GM12878 (cell line): Measurements from ENCODE around the gene LMAN1L. TPM values are rescaled to one million over a fixed set of nuclear protein-coding genes. Genes with fewer than 3 reads are reported as not detected.
A peak's percentile ranks its signal among the peaks of the same experiment; 100 is the strongest.

Experiments
- ATAC-seq: fragments of 200-7000 bp; cut with Tn5 transposase; 3 replicates; pipeline ENCODE4 v1.9.1; 2020; ENCODE audit warnings: mild to moderate bottlenecking, moderate library complexity
- BruUV-seq: library from RNA; stranded (reverse); fragments of 400-500 nt; replicated peaks from 2 replicates; lab custom pipeline; 2021; lab: Mats Ljungman, UMichigan
- CTCF ChIA-PET: fragments of 300-600 bp; sonication (Branson Sonifier 250); formaldehyde crosslinking; extraction: SDS; loops from one replicate; lab custom pipeline; 2021; ENCODE audit warnings: inconsistent platforms; lab: Yijun Ruan, JAX
- POLR2A ChIA-PET: fragments of 350-600 bp; formaldehyde crosslinking; extraction: SDS; loops from one replicate; lab custom pipeline; 2021; ENCODE audit warnings: inconsistent platforms; lab: Charles Lee
- RAD21 ChIA-PET: fragments of 300-600 bp; sonication (Branson Sonifier 250); formaldehyde crosslinking; loops from one replicate; lab custom pipeline; 2023; ENCODE audit warnings: antibody characterized with exemption; ENCODE audit not compliant: unreplicated experiment; lab: Charles Lee
- SMC1A ChIA-PET: fragments of 300-600 bp; sonication (Branson Sonifier 250); formaldehyde crosslinking; loops from one replicate; lab custom pipeline; 2023; ENCODE audit not compliant: unreplicated experiment, uncharacterized antibody; lab: Charles Lee
- DNase-seq: peaks from one replicate; pipeline ENCODE4 v3.0.0-alpha.2; 2011; ENCODE audit warnings: low read depth, low spot score
- FAIRE-seq: peaks from 3 replicates; lab custom pipeline; 2011; peaks lifted over from hg19 to GRCh38; lab: Jason Lieb, UNC
- H2AFZ ChIP-seq: 2 replicates; pipeline ENCODE4 v1.6.0; 2011; ENCODE audit warnings: low read depth, low read length, control low read depth; ENCODE audit not compliant: control insufficient read depth
- H3K27ac ChIP-seq: 2 replicates; pipeline ENCODE4 v1.5.1; 2011; ENCODE audit warnings: control low read depth; ENCODE audit not compliant: control insufficient read depth, insufficient read depth
- H3K27me3 ChIP-seq, 2 experiments: replicated peaks in 1 of 2; 2 replicates each; pipeline versions ENCODE4 v1.6.0 to v1.6.1; 2011; ENCODE audit warnings: low read length in 1 of 2; ENCODE audit not compliant: control insufficient read depth in 2 of 2, insufficient read depth in 2 of 2
- H3K36me3 ChIP-seq, 2 experiments: 2 replicates each; pipeline ENCODE4 v1.5.1; 2011; ENCODE audit warnings: low read length in 1 of 2; ENCODE audit not compliant: control insufficient read depth in 2 of 2, insufficient read depth in 2 of 2
- H3K4me1 ChIP-seq: 2 replicates; pipeline ENCODE4 v1.6.1; 2011; ENCODE audit warnings: mild to moderate bottlenecking, low read length, moderate library complexity, mixed read lengths; ENCODE audit not compliant: control insufficient read depth, insufficient read depth
- H3K4me2 ChIP-seq: 2 replicates; pipeline ENCODE4 v1.6.0; 2011; ENCODE audit warnings: control low read depth; ENCODE audit not compliant: control insufficient read depth, insufficient read depth
- H3K4me3 ChIP-seq: fragments of 200-600 bp; sonication (generic); 2 replicates; pipeline ENCODE4 v1.5.1; 2016
- H3K79me2 ChIP-seq: 2 replicates; pipeline ENCODE4 v1.6.0; 2011; ENCODE audit warnings: low read length; ENCODE audit not compliant: control insufficient read depth, insufficient read depth
- H3K9ac ChIP-seq: 2 replicates; pipeline ENCODE4 v1.8.0; 2011; ENCODE audit warnings: low read length, control low read depth, mixed read lengths; ENCODE audit not compliant: control insufficient read depth, insufficient read depth
- H3K9me3 ChIP-seq: replicated peaks from 3 replicates; pipeline ENCODE4 v1.5.1; 2011; ENCODE audit warnings: mild to moderate bottlenecking, low read length; ENCODE audit not compliant: control insufficient read depth, insufficient read depth
- H4K20me1 ChIP-seq: 2 replicates; pipeline ENCODE4 v1.6.0; 2011; ENCODE audit not compliant: control insufficient read depth, insufficient read depth
- CEBPB ChIP-seq, 2 experiments: fragments of 150-350 bp in 1 of 2; IDR thresholded peaks; 2 replicates each; pipeline ENCODE4 v1.6.1; 2012 to 2014; ENCODE audit warnings: low read depth in 2 of 2, low read length in 2 of 2, borderline replicate concordance in 1 of 2, inconsistent platforms in 1 of 2
- CREM ChIP-seq: IDR thresholded peaks from 2 replicates; pipeline ENCODE4 v1.6.1; 2014; ENCODE audit warnings: antibody characterized with exemption, low read depth
- DPF2 ChIP-seq: fragments of 450-650 bp; IDR thresholded peaks from 2 replicates; pipeline ENCODE4 v1.6.1; 2017; ENCODE audit warnings: mild to moderate bottlenecking
- E2F8 ChIP-seq: fragments of 450-650 bp; IDR thresholded peaks from 2 replicates; pipeline ENCODE4 v1.6.1; 2018; ENCODE audit warnings: mild to moderate bottlenecking, low read depth, moderate library complexity; ENCODE audit not compliant: partially characterized antibody
- HDGF ChIP-seq: fragments of 450-650 bp; IDR thresholded peaks from 2 replicates; pipeline ENCODE4 v1.6.1; 2016; ENCODE audit warnings: antibody characterized with exemption
- KDM1A ChIP-seq: fragments of 200-600 bp; sonication (generic); IDR thresholded peaks from 2 replicates; pipeline ENCODE4 v1.6.1; 2016; ENCODE audit warnings: borderline replicate concordance
- YY1 ChIP-seq: IDR thresholded peaks from 2 replicates; pipeline ENCODE4 v1.6.1; 2011; ENCODE audit warnings: low read depth, mild to moderate bottlenecking, low read length
- ZNF207 ChIP-seq: fragments of 450-650 bp; IDR thresholded peaks from 2 replicates; pipeline ENCODE4 v1.6.1; 2014; ENCODE audit warnings: antibody characterized with exemption, mild to moderate bottlenecking, borderline replicate concordance
- ZNF24 ChIP-seq: fragments of 450-650 bp; IDR thresholded peaks from 2 replicates; pipeline ENCODE4 v1.6.1; 2017; ENCODE audit warnings: antibody characterized with exemption, mild to moderate bottlenecking
- in situ Hi-C: fragments of 300-500 bp; cut with MboI; formaldehyde crosslinking; loops from 9 replicates; pipeline ENCODE4 v1.14.3; 2018; ENCODE audit warnings: mixed read lengths
- intact Hi-C: fragments of 100-400 bp; cut with micrococcal nuclease; formaldehyde crosslinking; loops from one replicate; pipeline ENCODE4 v1.14.2; 2022; ENCODE audit not compliant: unreplicated experiment
- polyA plus RNA-seq, 11 experiments: library from polyadenylated mRNA; depleted of rRNA in 4 of 11; unstranded in 6 of 11; stranded (reverse) in 5 of 11; fragments of >200 nt; fragmentation: Nextera tagmentation in 4 of 11; fragmentation: Illumina TruSeq in 1 of 11; extraction: Ambion mirVana in 4 of 11; extraction: Trizol in 1 of 11; gene quantifications; 1 replicate in 1 of 11; 2 replicates in 10 of 11; pipeline versions ENCODE4 v1.2.1 to v1.2.3, GENCODE V29; 2011 to 2016; ENCODE audit warnings: inconsistent platforms in 2 of 11, missing spikeins in 2 of 11, low read depth in 1 of 11
- total RNA-seq, 4 experiments: library from RNA; depleted of rRNA in 3 of 4; stranded (reverse); fragments of >200 nt in 3 of 4; fragmentation: Illumina TruSeq in 1 of 4; extraction: Trizol in 1 of 4; gene quantifications; 2 replicates each; pipeline versions ENCODE4 v1.2.1 to v1.2.3, GENCODE V29; 2013 to 2021

Gene LMAN1L
- total and polyA plus RNA-seq, 10 of the 15 experiments (the other 5 are each of a cell fraction or from before 2014, with no cell fraction given) = not detected

GRCh38 chr15:74869372-74869725, 56.7 kb downstream of the LMAN1L start:
- FAIRE-seq (no peak), DNase-seq (no peak), ATAC-seq (no peak)
- Histone ChIP-seq H3K4me1 (peaks cover 40% of the 10 kb centered on the region), H3K36me3 (peaks cover 2 to 19% of the 10 kb centered on the region in 2 experiments; a peak in 3 of 4 replicates), H3K9ac (peak overlapping the region; percentile 59), H3K4me2 (peak overlapping the region; percentile 79), H3K27ac (peak overlapping the region; percentile 94), H3K4me3 (peak overlapping the region; percentile 66), H2AFZ (no peak overlapping the region), H3K79me2 (peaks cover 73% of the 10 kb centered on the region), H3K27me3 (no peaks in the 10 kb centered on the region), H3K9me3 (peaks cover 12% of the 10 kb centered on the region), H4K20me1 (no peaks in the 10 kb centered on the region)
- ChIA-PET POLR2A (interaction anchor here (0.6 to 5.2 kb wide), 22 partner anchors 11 to 657 kb away, joined by 3 to 80 read pairs (median 6); partner anchors contain the start of genes FAM219B, MPI and ULK3), CTCF (interaction anchor here (0.6 to 11.2 kb wide), 17 partner anchors 10 to 89 kb away, joined by 3 to 129 read pairs (median 4); partner anchors contain the start of genes CSK, FAM219B and ULK3), SMC1A (interaction anchor here (0.7 to 6.5 kb wide), 24 partner anchors 11 to 235 kb away, joined by 3 to 120 read pairs (median 5); partner anchors contain the start of genes FAM219B, MPI and ULK3), RAD21 (interaction anchor here (1.3 to 4.8 kb wide), 19 partner anchors 10 to 98 kb away, joined by 3 to 57 read pairs (median 10); partner anchors contain the start of genes CSK, FAM219B and ULK3)
- no TSS peak for BruUV-seq
- in situ Hi-C loops = no loop called here
- TF ChIP-seq CREM (no peak), KDM1A (no peak), CEBPB (IDR thresholded peaks at IDR 0.05; ENCODE audit: borderline replicate concordance in 1 of 2, low read depth in 2 of 2, low read length in 2 of 2) (no peak), ZNF24 (no peak), HDGF (no peak), ZNF207 (no peak), YY1 (no peak), E2F8 (no peak), DPF2 (no peak)
- intact Hi-C loops = no loop called here
